Endothelial cell (in vitro differentiated cells): ENCODE measurements around the gene TMEM212. TPM values are rescaled to one million over a fixed set of nuclear protein-coding genes. Genes with fewer than 3 reads are reported as not detected.
A peak's percentile ranks its signal among the peaks of the same experiment; 100 is the strongest.

Experiments used
- DNase-seq: peaks from one replicate; pipeline ENCODE4 v3.0.0; 2021; ENCODE audit warnings: low spot score
- H3K27ac Mint-ChIP-seq: one replicate; pipeline ENCODE4 v1.8.0; 2021; ENCODE audit warnings: mixed read lengths, inconsistent platforms; ENCODE audit not compliant: unreplicated experiment
- H3K27me3 Mint-ChIP-seq: one replicate; pipeline ENCODE4 v1.8.0; 2021; ENCODE audit warnings: mild to moderate bottlenecking, moderate library complexity, mixed read lengths, inconsistent platforms; ENCODE audit not compliant: unreplicated experiment
- H3K36me3 Mint-ChIP-seq: one replicate; pipeline ENCODE4 v1.8.0; 2021; ENCODE audit warnings: mild to moderate bottlenecking, low read depth, mixed read lengths, inconsistent platforms; ENCODE audit not compliant: unreplicated experiment
- H3K4me1 Mint-ChIP-seq: one replicate; pipeline ENCODE4 v1.8.0; 2021; ENCODE audit warnings: mild to moderate bottlenecking, mixed read lengths, inconsistent platforms; ENCODE audit not compliant: unreplicated experiment
- H3K4me3 Mint-ChIP-seq: one replicate; pipeline ENCODE4 v1.8.0; 2021; ENCODE audit warnings: mild to moderate bottlenecking, mixed read lengths, inconsistent platforms; ENCODE audit not compliant: unreplicated experiment
- H3K9me3 Mint-ChIP-seq: one replicate; pipeline ENCODE4 v1.8.0; 2021; ENCODE audit warnings: mixed read lengths, inconsistent platforms; ENCODE audit not compliant: unreplicated experiment
- CTCF ChIP-seq: fragments of 200-600 bp; sonication (generic); IDR thresholded peaks from one replicate; pipeline ENCODE4 v1.5.0; 2021; ENCODE audit warnings: antibody characterized with exemption; ENCODE audit not compliant: unreplicated experiment
- total RNA-seq: library from RNA; stranded (reverse); fragmentation: NEBNext Ultra II Directional; extraction: Animal tissue kit (Norgen Biotek cat#: 25700); gene quantifications from one replicate; pipeline ENCODE4 v1.2.1, GENCODE V29; 2021; ENCODE audit not compliant: unreplicated experiment

Gene TMEM212
- total RNA-seq, 1 donor from 2014 or later = not detected

- H3K9me3 Mint-ChIP-seq = no peaks in the 10 kb centered on the region
- H3K27me3 Mint-ChIP-seq = no peaks in the 10 kb centered on the region
- H3K4me3 Mint-ChIP-seq = no peak overlapping the region
- peaks cover 46% of the 10 kb centered on the region for H3K4me1 Mint-ChIP-seq
- DNase-seq = no peak
- no peaks in the 10 kb centered on the region for H3K36me3 Mint-ChIP-seq
- H3K27ac Mint-ChIP-seq = peak overlapping the region; percentile 81
- no peak for TF ChIP-seq CTCF
These were observed 5.5 kb upstream of the TMEM212 start for GRCh38 chr3:171837698-171838097.

- no peaks in the 10 kb centered on the region for H3K9me3 Mint-ChIP-seq
- no peak overlapping the region for H3K4me3 Mint-ChIP-seq
- H3K4me1 Mint-ChIP-seq = peaks cover 49% of the 10 kb centered on the region
- no peaks in the 10 kb centered on the region for H3K36me3 Mint-ChIP-seq
- H3K27me3 Mint-ChIP-seq = no peaks in the 10 kb centered on the region
- peak; percentile 18 for DNase-seq
- H3K27ac Mint-ChIP-seq = peak overlapping the region; percentile 81
- TF ChIP-seq CTCF = no peak
These were observed 4.9 kb upstream of the TMEM212 start for GRCh38 chr3:171838218-171838720.

- H3K27ac Mint-ChIP-seq = no peak overlapping the region
- no peak overlapping the region for H3K4me3 Mint-ChIP-seq
- DNase-seq = no peak
- no peaks in the 10 kb centered on the region for H3K9me3 Mint-ChIP-seq
- no peaks in the 10 kb centered on the region for H3K27me3 Mint-ChIP-seq
- TF ChIP-seq CTCF = no peak
- no peaks in the 10 kb centered on the region for H3K36me3 Mint-ChIP-seq
- H3K4me1 Mint-ChIP-seq = peaks cover 46% of the 10 kb centered on the region
These were observed 3.9 kb upstream of the TMEM212 start for GRCh38 chr3:171839270-171839669.

- H3K4me3 Mint-ChIP-seq = no peak overlapping the region
- no peaks in the 10 kb centered on the region for H3K27me3 Mint-ChIP-seq
- no peaks in the 10 kb centered on the region for H3K36me3 Mint-ChIP-seq
- no peaks in the 10 kb centered on the region for H3K9me3 Mint-ChIP-seq
- peak overlapping the region; percentile 1 for H3K27ac Mint-ChIP-seq
- H3K4me1 Mint-ChIP-seq = peaks cover 40% of the 10 kb centered on the region
- TF ChIP-seq CTCF = no peak
- DNase-seq = no peak
These were observed 2.7 kb upstream of the TMEM212 start for GRCh38 chr3:171840445-171840810.

GRCh38 chr3:171840811-171841619 is 2.1 kb upstream of the TMEM212 start:
- no peak overlapping the region for H3K4me3 Mint-ChIP-seq
- peak overlapping the region; percentile 79 for H3K27ac Mint-ChIP-seq
- no peaks in the 10 kb centered on the region for H3K9me3 Mint-ChIP-seq
- no peak for DNase-seq
- no peaks in the 10 kb centered on the region for H3K36me3 Mint-ChIP-seq
- H3K27me3 Mint-ChIP-seq = no peaks in the 10 kb centered on the region
- no peak for TF ChIP-seq CTCF
- peaks cover 40% of the 10 kb centered on the region for H3K4me1 Mint-ChIP-seq
